T1000 (cell line): ENCODE results near the gene CDC42BPB.
A peak's percentile ranks its signal among the peaks of the same experiment; 100 is the strongest.

Experiments used
- DNase-seq: peaks from one replicate; lab custom pipeline; 2025; ENCODE audit warnings: mixed read lengths; lab: John Stamatoyannopoulos, UW

CDC42BPB gene

DNA sequence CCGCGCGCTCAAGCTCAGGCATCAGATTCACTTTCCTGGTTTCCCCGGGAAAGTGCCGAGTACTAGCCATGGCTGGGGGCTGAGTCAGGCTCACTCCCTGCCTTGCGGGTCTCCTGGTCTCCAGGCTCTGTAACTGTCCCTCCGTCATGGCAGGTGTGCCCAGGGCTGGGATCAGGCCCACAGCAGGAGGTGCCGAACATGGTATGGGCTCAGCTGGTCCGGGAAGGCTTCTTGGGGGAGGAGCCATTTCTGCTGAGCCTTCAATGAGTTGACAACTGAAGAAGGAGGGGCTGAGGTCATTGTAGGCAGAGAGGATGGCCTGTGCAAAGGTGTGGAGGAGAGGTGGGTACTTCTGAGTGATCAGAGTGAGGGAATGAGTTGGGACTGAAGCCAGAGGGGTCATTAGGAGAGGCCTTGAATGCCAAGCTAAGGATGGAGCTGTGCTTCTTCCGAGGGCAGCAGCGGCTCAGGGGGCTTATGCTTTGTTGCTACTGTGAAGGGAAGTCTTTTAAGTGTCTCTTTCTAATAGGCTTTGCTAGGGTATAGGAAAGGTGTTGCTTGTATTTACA is 37.9 kb upstream of the CDC42BPB start:
- no peak for DNase-seq

DNA sequence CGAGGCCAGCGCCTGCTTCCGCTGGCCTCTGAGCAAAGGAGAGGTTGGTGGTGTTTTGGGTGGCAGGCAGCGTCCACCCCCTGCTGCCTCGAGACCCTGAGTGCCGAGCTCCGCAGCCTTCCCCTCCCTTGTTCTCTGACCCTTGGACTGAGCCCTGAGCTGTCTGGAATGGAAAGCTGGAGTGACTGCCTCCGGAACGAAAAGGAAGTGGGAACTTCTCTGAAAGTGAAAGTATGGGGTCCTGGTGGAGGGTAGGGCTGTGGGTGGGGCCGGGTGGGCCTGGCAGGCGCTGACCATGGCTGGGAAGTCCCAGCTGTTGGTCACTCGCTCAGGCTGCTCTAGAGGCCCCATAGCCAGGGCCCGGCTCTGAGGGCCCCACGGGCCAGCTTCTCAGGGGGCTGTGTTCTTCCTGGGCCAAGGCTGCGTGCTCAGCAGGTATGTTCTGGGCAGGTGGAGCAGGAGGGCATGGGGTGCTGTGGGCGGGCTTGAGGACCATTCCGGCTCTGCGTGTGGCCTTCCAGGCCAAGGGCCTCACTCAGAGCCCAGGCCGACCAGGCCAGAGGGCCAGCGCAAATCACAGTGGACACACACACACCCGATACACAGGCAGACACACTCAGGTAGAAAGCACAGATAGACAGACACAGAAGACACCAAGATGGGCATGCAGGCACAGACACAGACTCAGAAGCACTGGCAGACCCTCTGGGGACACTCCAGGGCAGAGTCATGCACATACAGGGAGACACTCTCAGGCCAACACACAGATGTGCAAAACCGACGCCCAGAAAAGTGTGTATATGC is 37.3 kb upstream of the CDC42BPB start, which contains the start of gene EXOC3L4:
Gene EXOC3L4 (plus strand): TSS at position 320 of the 804 bp plus-strand sequence. CDS start 5,495 bp downstream, outside the sequence.
- DNase-seq, result no peak

DNA sequence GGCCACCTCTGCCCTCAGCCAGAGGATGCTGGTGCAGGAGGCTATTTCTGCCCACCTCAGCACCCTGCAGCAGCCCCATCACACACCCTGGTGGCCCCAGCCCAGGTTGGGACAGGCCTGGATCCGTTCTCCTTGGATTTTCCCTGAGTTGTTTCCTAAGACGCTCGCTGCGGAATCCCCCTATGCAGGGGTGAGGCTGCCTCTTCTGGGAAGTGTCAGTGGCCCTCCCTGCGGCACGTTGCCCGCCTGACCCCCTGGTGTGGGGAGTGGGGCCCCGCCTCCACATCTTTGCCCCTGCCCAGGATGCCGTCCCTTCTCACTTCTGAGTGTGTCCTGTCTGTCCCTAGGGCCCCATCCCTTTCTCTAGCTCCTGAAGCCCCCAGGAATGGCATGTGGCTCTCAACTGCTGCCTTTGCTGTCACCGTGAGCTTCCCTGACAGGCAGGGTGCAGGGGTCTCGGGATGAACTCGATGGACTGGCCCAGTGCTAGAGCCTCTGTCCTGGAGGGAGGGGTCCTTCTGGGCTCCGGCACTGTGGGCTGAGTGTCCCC is 36.6 kb upstream of the CDC42BPB start:
- DNase-seq, result no peak

DNA sequence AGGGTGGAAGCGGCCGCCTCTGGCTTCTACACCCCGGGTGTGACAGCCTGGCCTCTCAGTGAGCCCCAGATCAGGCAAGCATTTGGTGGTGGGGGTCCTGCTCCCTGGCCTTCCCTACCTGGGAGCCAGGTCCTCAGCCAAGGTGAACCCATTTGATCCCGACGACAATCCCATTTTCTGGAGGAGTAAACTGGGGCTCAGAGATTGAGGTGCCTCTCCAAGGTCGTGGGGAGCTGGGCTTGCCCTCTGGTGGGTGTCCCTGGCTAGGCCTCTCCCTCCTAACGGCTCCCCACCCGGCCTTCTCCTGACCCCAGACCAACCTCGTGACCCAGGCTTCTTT is 34.5 kb upstream of the CDC42BPB start:
- DNase-seq, result no peak

DNA sequence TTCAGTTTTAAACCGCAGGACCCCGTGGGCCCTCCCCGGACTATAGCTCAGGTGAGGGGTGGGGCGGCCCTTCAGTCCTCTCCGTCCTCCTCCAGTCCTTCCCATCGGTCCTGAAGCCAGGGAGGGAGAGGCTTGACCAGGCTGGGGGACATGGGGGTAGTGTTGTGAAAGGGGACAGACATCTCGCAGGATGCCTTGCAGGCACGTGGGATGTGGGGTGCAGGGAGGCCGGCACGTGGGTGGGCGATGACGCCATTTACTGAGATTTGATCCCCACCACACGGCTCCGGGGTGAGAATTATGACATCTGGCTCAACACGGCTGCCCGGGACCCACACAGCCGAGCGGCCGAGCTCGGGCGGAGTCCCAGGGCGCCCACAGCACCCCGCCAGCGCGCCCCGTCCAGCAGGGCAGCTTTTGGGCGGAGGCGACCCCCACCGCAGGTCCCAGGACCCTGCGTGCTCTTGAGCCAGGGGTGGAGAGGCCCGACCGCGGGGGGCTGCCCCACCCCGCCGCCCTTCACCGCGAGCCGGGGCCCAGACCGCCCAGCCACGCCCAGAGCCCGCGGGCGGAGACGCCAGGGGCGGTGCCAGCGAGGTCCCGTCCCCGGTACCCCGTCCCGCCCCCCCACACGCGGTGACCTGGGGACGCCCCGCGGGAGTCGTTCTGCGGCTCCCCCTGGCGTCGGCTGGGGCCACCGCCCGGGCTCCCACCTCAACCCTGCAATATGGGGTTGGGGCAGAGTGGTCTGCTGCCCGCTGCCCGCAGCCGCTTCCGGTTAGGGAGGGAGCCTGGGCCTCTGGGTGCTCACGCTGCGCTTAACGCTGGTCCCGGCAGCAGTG is 33.9 kb upstream of the CDC42BPB start:
- DNase-seq, result no peak

DNA sequence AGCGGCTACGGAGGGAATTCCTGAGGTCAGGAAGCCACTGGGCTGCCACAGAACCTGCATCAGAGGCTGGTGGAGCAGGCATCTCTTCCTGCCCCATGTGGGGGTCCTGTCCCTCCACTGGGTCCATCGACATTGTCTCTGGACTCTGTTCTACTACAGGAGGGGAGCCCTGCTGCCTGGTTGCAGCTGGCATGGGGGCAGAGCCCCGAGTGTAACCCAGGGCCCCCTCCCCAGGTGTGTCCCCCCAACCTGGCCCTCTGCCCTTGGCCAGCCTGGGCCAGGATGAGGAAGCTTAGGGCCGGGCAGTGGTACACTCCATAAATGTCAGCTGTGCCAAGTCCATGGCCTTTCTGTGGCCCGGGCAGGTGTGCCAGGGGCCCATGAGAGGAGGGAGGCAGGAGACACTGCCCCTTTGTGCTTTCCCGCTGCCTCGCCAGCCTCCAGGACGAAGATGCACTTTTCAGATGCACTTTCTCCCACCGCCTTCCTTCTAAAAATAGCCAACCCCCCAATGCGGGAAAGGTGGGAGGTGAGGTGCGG is 33.2 kb upstream of the CDC42BPB start:
- no peak for DNase-seq

DNA sequence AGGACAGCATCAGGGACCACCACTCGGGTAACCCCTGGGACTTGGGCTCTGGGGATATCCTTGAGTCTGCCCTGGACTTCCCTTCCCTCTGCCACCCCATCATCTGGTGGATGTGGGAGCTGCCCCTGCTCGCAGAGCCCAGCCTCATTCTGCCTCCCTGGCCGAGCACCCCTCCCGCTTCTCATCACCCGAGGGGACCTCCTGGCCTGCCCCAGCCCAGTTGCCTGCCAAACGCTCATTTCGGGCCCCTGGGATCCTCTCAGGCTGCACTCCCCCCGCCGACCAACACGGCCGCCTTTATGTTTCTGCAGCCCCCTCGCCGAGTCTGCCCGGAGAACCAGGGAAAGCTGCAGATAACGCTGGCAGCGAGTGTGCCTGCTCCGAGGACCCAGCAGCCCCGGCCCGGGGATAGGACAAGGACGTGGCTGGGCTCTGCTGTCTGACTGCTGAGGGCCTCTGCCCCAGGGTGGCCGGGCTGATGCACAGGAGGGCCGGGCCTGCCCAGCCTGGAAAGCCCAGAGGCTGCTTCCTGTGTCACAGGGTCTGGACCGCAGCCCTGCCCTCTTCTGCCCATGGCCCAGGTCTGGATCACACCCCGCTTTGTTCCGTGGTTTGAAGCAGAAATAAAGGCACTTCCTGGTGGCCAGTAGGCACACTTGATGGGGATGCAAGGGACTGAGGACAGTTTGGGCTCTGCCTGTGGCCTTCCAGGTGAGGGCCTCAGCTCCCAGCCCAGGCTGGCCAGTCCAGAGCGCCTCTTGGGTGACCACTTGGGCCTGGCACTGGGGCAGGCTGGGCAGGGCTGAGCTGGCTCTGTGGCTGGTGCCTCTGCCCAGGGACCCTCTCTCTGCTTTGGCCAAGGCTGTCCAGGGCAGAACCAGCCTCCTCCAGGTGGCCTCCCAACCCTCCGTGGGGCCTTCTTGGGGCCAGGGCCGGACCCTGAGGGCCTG is 32.3 kb upstream of the CDC42BPB start:
- DNase-seq, result no peak

DNA sequence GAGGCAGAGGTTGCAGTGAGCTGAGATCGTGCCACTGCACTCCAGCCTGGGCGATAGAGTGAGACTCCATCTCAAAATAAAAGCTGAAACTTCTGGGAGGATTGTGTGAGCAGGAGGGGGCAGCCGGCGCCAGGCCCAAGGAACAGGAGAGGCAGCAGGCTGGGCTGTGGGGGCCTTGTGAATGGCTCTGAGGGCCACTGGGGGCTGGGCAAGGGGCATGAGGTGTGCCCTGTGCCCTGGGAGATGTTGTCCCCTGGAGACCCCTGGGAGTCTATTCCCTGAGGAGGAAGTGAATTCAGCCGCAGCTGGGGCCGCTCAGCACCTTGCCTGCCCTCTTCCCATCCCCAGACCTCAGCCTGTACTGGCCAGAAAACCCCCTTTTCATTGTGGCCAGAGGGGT is 31.6 kb upstream of the CDC42BPB start:
- DNase-seq, result no peak

DNA sequence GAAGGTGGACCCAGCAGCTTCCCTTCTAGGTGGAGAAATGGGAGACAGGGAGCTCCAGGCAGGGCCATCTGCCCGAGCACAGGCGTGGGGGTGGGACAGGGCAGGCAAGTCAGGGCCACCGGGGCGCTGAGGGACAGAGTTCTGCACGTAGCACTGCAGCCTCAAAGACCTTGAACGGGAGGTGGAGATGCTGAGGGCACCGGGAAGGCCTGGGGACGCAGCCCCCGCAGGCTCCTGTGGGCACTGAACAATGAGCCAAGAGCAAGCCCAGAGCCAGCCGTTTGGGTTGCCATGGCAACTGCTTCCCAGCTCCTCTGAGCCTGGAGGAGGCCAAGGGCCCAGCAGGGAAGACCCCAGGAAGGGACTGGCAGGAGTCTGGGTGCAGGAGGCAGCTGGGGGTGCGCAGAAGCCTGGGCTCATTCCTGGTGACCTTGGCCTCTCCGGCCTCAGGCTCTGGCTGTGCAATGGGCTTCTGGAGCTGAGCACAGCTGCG is 30.0 kb upstream of the CDC42BPB start:
- DNase-seq, result no peak

DNA sequence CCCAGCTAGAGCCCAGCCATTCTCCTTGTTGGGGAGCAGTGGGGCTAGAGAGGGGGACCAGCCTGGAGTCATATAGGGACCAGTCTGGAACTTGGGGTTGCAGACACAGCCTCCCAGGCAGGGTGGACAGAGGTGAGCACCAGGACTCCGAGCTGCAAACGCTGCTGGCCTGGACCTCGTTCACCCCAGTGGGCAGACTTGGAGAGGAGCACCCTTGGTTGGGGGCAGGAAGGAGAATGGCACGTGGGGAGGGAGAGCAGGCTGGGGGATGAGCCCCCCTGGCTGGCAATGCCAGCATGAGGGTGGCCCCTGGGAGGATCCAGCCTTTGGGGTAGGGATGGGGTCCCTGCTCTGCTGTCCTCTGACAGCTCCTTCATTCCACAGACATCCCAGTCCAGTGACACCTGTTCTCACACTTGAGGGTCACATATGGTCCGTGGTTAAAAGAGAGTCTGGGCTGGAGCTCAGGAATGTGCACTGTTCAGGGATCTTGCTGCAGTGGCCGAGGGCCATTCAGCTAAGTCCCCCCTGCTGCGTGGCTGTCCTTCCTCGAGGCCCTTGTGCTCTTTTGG is 29.5 kb upstream of the CDC42BPB start:
- no peak for DNase-seq

DNA sequence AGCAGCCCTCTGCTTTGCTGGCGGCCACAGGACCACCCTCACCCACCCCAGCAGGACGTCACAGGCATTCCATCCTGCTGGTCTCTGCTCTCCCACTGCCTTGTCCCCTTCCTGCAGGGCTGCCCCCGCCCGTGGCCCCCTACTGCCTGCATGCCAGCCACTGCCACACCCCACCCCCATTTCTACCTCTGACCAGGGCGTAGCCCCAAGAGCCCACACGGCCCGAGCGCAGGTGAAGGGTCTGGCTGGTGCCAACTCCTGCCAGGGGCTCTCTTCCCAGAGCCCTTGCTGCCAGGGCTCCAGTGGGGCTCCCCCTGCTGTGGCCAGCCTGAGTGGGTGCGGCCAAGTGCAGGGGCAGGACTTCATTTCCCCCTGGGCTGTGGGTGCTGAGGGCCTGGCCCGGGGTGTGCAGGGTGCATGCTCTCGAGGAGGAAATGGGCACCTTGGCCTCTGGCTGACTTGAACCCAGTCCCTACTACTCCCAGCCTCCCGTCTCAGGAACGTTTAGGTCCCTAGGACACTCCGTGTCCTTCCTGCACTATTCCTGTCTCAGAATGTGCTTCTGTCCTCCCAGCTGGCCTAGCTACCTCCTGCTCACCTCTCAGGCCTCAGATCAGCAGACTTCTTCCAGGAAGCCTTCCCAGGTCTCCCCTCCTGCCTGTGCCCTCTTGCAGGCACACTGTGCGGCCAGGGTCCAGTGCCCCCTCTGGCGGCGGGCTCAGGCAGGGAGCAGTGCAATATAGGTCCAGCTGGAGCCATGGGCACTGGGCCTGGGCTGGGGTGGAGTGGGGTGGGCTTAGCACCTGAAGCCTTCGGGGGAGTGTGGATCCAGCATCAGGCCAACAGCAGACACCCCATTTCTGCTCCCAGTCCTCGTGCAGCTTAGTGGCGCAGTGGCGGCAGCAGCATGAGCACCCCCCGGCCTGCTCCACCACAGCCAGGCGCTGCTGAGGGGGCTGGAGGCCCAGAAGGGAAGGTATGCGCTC is 28.1 kb upstream of the CDC42BPB start:
- no peak for DNase-seq

DNA sequence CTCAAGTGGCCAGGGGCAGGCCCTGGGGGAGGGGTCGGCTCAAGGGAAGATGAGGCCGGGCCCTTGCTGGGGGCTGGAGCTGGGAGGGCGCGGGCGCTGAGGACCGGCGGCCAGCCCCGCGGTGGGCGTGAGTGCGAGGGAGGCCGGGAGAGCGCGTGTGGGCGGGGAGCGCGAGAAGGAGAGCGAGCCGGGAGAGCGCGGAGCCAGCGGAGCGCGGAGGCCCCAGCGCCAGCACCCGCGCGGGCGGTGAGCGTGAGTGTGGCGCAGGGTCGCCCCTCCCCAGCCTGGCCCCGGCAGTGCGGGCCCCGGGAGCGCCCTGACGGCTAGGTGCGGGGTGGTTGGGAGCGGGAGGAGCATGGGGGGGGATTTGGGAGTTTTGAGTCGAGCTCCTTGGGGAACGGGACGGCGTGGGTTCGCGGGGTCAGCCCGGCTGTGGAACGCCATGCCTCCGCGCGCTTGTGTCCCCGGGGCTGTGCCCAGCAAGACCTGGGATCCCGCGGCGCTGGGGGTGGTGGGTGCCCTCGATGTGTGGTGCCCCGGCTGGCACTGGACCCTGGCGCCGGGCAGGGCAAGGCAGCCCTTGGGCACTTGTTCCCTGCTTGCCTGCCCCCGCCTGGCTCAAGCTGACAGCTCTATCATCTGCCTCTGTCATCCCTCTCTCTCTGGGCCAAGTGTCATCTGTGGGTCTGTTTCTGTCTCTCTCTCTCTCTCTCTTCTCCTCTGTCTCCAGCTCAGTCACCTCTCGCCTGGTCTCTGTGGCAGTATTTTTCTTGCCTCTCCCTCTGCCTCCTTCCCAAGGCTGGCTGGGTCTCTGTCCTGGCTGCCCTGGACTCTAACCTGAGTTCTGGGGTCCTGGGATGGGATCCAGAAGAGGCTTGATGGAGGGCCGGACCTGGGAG is 26.9 kb upstream of the CDC42BPB start, which contains the start of gene LBHD2:
Gene LBHD2 (plus strand): TSS at position 190 of the 899 bp plus-strand sequence. CDS start 1,803 bp downstream, outside the sequence.
- DNase-seq, result no peak

DNA sequence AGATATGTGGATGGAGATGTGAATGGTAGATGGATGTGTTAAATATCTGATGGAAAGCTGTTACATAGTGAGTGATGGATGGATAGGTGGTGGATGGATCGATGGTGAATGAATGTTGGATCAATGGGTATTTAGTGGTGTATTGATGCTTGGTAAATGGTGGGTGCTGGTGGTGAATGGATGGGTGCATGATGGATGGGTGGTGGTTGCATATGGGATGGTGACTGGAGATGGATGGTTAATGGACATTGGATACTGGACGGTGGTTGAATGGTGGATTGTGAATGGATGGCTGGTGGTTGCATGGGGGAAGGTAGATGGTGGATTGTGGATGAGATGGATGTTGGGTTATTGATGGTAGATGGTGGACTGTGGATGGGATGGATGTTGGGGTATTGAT is 24.6 kb upstream of the CDC42BPB start:
- DNase-seq, result no peak

DNA sequence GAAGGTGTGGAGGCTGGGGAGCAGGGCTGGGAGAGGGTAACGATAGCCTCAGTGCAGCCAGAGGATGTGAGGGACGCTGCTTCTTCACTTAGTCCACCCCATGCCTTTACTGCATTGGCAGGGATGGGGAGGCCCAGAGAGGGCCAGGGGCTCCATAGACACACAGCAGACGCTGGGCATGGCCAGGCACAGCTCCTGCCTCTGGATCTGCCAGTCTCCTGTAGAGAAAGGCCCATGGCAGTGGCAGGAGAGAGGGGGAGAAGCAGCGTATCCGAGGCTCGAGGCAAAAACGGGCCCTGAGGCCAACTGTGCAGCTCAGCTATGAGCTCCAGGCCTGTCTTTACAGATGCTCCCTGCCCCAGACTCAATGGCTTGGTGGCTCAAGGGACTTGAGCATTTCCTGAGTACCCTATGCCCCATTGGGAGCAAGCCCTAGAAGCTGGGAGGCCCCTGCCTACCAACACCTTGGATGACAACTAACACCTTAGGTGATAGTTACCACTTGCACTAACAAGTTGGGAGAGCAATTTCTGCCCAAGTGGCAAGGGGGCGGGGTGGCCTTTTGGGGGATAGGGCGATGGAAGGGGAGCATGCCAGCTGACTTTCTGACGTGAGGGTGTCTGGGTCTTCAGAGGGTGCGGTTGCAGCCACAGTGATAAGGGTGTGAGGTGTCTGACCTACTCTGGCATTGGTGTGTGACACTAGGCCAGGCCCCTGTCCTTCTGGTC is 21.7 kb upstream of the CDC42BPB start:
- no peak for DNase-seq

DNA sequence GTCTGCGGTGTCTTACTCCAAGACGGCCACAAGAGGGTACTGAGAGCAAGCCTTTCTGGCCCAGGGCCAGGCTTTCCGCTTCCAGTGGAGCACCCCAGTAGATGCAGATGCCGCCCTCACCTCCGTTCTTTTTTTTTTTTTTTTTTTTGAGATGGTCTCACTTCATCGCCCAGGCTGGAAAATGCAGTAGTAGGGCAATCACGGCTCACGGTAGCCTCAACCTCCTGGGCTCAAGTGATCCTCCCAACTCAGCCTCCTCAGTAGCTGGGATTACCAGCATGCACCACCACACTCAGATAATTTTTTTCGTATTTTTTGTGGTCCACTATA is 21.0 kb upstream of the CDC42BPB start:
- peak; percentile 40 for DNase-seq

DNA sequence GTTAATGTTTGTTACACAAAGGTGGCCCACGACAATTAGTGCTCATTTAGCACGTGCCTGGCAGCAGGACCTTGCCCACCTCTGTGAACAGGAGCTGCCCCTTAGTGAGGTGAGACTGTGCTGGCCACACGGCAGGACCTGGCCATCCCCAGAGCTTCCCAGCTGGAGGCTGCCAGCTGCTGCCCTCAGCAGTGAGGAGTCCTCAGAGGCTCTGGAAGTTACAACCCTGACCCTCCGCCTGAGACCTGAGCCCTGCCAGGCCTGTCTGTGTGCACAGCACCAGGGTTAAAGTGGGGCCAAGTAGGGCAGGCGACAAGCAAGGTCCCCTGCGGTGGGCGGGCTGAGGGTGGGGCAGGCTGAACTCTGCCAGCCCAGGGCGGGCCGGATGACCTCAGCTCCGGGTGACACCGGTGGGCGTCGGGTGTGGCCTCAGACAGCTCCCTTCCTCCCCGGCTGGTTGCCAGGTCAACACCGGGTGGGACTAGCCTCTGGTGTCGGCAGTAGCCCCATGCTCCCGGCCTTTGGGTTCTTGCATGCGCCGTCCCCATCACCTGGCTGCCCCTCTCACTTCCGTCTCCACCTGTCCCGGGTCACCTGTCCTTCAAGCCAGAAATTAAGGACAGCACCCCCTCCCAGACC is 17.5 kb upstream of the CDC42BPB start:
- DNase-seq, result no peak
